Mesothelial cell of epicardium (in vitro differentiated cells): Measurements from ENCODE around the gene KCNG4. TPM values are rescaled to one million over a fixed set of nuclear protein-coding genes. Genes with fewer than 3 reads are reported as not detected.
A peak's percentile ranks its signal among the peaks of the same experiment; 100 is the strongest.

Experiments used
- DNase-seq, 2 experiments: peaks; one replicate each; pipeline ENCODE4 v3.0.0; 2021; ENCODE audit warnings: low spot score in 2 of 2; ENCODE audit not compliant: unreplicated experiment in 2 of 2
- H3K27ac Mint-ChIP-seq: 2 replicates; pipeline ENCODE4 v1.8.0; 2021; ENCODE audit warnings: mixed read lengths
- H3K27me3 Mint-ChIP-seq: 2 replicates; pipeline ENCODE4 v1.8.0; 2021; ENCODE audit warnings: low read depth, mixed read lengths
- H3K36me3 Mint-ChIP-seq: 2 replicates; pipeline ENCODE4 v1.8.0; 2021; ENCODE audit warnings: mixed read lengths
- H3K4me1 Mint-ChIP-seq: 2 replicates; pipeline ENCODE4 v1.8.0; 2021; ENCODE audit warnings: mixed read lengths
- H3K4me3 Mint-ChIP-seq: 2 replicates; pipeline ENCODE4 v1.8.0; 2021; ENCODE audit warnings: mild to moderate bottlenecking, moderate library complexity, mixed read lengths
- H3K9me3 Mint-ChIP-seq: 2 replicates; pipeline ENCODE4 v1.8.0; 2021; ENCODE audit warnings: mixed read lengths
- CTCF ChIP-seq: fragments of 200-600 bp; sonication (generic); IDR thresholded peaks from one replicate; pipeline ENCODE4 v1.5.0; 2021; ENCODE audit warnings: antibody characterized with exemption; ENCODE audit not compliant: unreplicated experiment
- total RNA-seq: library from RNA; stranded (reverse); gene quantifications from 3 replicates; pipeline ENCODE4 v1.2.1, GENCODE V29; 2021

The KCNG4 gene
- total RNA-seq, 1 donor from 2014 or later: not detected

GRCh38 chr16:84184775-84185174 is 55.0 kb downstream of the KCNG4 start:
- peak overlapping the region; percentile 96 for H3K4me3 Mint-ChIP-seq
- H3K36me3 Mint-ChIP-seq: peaks cover 16% of the 10 kb centered on the region
- DNase-seq: no peak
- H3K27ac Mint-ChIP-seq: no peak overlapping the region
- peaks cover 12% of the 10 kb centered on the region for H3K4me1 Mint-ChIP-seq
- no peaks in the 10 kb centered on the region for H3K9me3 Mint-ChIP-seq
- H3K27me3 Mint-ChIP-seq: no peaks in the 10 kb centered on the region
- no peak for TF ChIP-seq CTCF

- no peak for TF ChIP-seq CTCF
- no peak overlapping the region for H3K27ac Mint-ChIP-seq
- H3K4me3 Mint-ChIP-seq: no peak overlapping the region
- H3K27me3 Mint-ChIP-seq: no peaks in the 10 kb centered on the region
- peaks cover 16% of the 10 kb centered on the region for H3K36me3 Mint-ChIP-seq
- H3K4me1 Mint-ChIP-seq: peaks cover 12% of the 10 kb centered on the region
- no peak for DNase-seq
- no peaks in the 10 kb centered on the region for H3K9me3 Mint-ChIP-seq
Observed at GRCh38 chr16:84183911-84184591, 55.8 kb downstream of the KCNG4 start.

- H3K27ac Mint-ChIP-seq: no peak overlapping the region
- no peaks in the 10 kb centered on the region for H3K27me3 Mint-ChIP-seq
- H3K4me3 Mint-ChIP-seq: no peak overlapping the region
- no peak for TF ChIP-seq CTCF
- H3K36me3 Mint-ChIP-seq: peaks cover 16% of the 10 kb centered on the region
- H3K9me3 Mint-ChIP-seq: no peaks in the 10 kb centered on the region
- DNase-seq: no peak
- peaks cover 12% of the 10 kb centered on the region for H3K4me1 Mint-ChIP-seq
Observed at GRCh38 chr16:84183572-84183875, 56.3 kb downstream of the KCNG4 start.

- Mint-ChIP-seq H3K4me3 (no peak overlapping the region), H3K27me3 (no peaks in the 10 kb centered on the region), H3K27ac (no peak overlapping the region), H3K36me3 (peaks cover 16% of the 10 kb centered on the region), H3K9me3 (no peaks in the 10 kb centered on the region), H3K4me1 (peaks cover 12% of the 10 kb centered on the region)
- no peak for DNase-seq
- no peak for TF ChIP-seq CTCF
Observed at GRCh38 chr16:84182680-84183571, 56.9 kb downstream of the KCNG4 start.

- H3K27me3 Mint-ChIP-seq: no peaks in the 10 kb centered on the region
- no peaks in the 10 kb centered on the region for H3K9me3 Mint-ChIP-seq
- no peak overlapping the region for H3K4me3 Mint-ChIP-seq
- H3K27ac Mint-ChIP-seq: no peak overlapping the region
- no peak for TF ChIP-seq CTCF
- H3K4me1 Mint-ChIP-seq: peaks cover 16% of the 10 kb centered on the region
- DNase-seq: no peak
- peaks cover 16% of the 10 kb centered on the region for H3K36me3 Mint-ChIP-seq
Observed at GRCh38 chr16:84182104-84182503, 57.7 kb downstream of the KCNG4 start.
